ENCODE measurements around the gene CEBPA. TPM values are rescaled to one million over a fixed set of nuclear protein-coding genes. Genes with fewer than 3 reads are reported as not detected.

Gene CEBPA
- total and polyA plus RNA-seq, 2 experiments from 2014 or later: 0.50 to 2.6 TPM

GRCh38 chr19:33299051-33299688 is 3.2 kb downstream of the CEBPA start:
- TF ChIP-seq ZNF114 (CRISPR knock-in tag; IDR thresholded peaks at IDR 0.05) (no peak), ETS1 (IDR thresholded peaks at IDR 0.05) (no peak), JUNB (IDR thresholded peaks at IDR 0.05; ENCODE audit: unreplicated experiment) (no peak), EZH2phosphoT487 (IDR thresholded peaks at IDR 0.05; ENCODE audit: unreplicated experiment) (no peak), ZNF462 (CRISPR knock-in tag; IDR thresholded peaks at IDR 0.05) (no peak), CREB1 (CRISPR knock-in tag; IDR thresholded peaks at IDR 0.05; ENCODE audit: low read depth) (no peak), NANOG (IDR thresholded peaks at IDR 0.05; ENCODE audit: borderline replicate concordance) (no peak), EZH2 (IDR thresholded peaks at IDR 0.05; ENCODE audit: low read depth, unreplicated experiment) (no peak), POLR2AphosphoS5 (IDR thresholded peaks at IDR 0.05; ENCODE audit: low read depth) (no peak), STAT1 (IDR thresholded peaks at IDR 0.05; ENCODE audit: unreplicated experiment) (no peak)
- TF ChIP-seq, protein P1, sequence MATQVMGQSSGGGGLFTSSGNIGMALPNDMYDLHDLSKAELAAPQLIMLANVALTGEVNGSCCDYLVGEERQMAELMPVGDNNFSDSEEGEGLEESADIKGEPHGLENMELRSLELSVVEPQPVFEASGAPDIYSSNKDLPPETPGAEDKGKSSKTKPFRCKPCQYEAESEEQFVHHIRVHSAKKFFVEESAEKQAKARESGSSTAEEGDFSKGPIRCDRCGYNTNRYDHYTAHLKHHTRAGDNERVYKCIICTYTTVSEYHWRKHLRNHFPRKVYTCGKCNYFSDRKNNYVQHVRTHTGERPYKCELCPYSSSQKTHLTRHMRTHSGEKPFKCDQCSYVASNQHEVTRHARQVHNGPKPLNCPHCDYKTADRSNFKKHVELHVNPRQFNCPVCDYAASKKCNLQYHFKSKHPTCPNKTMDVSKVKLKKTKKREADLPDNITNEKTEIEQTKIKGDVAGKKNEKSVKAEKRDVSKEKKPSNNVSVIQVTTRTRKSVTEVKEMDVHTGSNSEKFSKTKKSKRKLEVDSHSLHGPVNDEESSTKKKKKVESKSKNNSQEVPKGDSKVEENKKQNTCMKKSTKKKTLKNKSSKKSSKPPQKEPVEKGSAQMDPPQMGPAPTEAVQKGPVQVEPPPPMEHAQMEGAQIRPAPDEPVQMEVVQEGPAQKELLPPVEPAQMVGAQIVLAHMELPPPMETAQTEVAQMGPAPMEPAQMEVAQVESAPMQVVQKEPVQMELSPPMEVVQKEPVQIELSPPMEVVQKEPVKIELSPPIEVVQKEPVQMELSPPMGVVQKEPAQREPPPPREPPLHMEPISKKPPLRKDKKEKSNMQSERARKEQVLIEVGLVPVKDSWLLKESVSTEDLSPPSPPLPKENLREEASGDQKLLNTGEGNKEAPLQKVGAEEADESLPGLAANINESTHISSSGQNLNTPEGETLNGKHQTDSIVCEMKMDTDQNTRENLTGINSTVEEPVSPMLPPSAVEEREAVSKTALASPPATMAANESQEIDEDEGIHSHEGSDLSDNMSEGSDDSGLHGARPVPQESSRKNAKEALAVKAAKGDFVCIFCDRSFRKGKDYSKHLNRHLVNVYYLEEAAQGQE (IDR thresholded peaks at IDR 0.05; ENCODE audit: unreplicated experiment): no peak
- no peak overlapping the region for H2AFZ ChIP-seq
- Mint-ChIP-seq H3K27me3 (ENCODE audit: insufficient read depth, low read depth, poor library complexity) (peaks cover 38% of the 10 kb centered on the region), H3K36me3 (ENCODE audit: low read depth) (no peaks in the 10 kb centered on the region), H3K9me3 (no peaks in the 10 kb centered on the region), H3K4me3 (no peak overlapping the region), H3K4me1 (peaks cover 7% of the 10 kb centered on the region; the same call in 2 of the 3 replicates), H3K27ac (no peak overlapping the region)
- H3K4me2 ChIP-seq: no peak overlapping the region
- H3K27ac ChIP-seq (ENCODE audit: low read depth): no peak overlapping the region
- no peaks in the 10 kb centered on the region for H3K36me3 ChIP-seq (ENCODE audit: insufficient read depth)
- H3K27me3 ChIP-seq (ENCODE audit: insufficient read depth): peaks cover 40% of the 10 kb centered on the region
- H3K4me1 ChIP-seq (ENCODE audit: insufficient read depth): peaks cover 12% of the 10 kb centered on the region
- H3K79me2 ChIP-seq (replicated peaks; ENCODE audit: insufficient read depth): no peaks in the 10 kb centered on the region
- DNase-seq (ENCODE audit: low spot score) (no peak), ATAC-seq (no peak)
- H3F3A ChIP-seq (replicated peaks; ENCODE audit: low read depth): no peaks in the 10 kb centered on the region
- no peak overlapping the region for H3K4me3 ChIP-seq
- no peaks in the 10 kb centered on the region for H3K9me2 ChIP-seq (ENCODE audit: insufficient read depth)
- 0 out of 2 replicates have a peak, but pooled peaks cover 3% of the 10 kb centered on the region for H4K20me1 ChIP-seq (replicated peaks; ENCODE audit: insufficient read depth)

Measured in GM23338 (cell line).